Central memory CD4-positive, alpha-beta T cell (primary cell): ENCODE data around the gene EPHA1.

Experiments
- DNase-seq: peaks from one replicate; pipeline ENCODE4 v3.0.0; 2022

The EPHA1 gene

DNA sequence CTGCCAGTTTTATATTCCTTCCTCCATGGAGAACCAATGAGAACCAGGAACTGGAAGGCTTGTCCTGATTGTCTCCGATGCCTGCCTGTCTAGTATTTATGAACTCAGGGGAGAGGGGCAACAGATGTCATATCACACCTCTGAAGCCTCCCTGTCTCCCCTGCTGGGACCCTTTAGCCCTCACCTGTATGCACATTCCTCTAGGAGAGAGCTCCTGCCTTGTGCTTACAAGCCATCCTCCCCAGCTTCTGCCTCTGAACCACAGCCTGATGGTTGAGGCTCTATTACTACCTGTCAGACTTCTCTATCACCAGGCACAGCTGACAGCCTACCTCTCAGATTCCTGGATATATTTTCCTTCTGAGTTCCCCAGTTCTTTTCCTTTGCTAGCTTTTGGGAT is 40.3 kb downstream of the EPHA1 start:
- DNase-seq, result no peak

DNA sequence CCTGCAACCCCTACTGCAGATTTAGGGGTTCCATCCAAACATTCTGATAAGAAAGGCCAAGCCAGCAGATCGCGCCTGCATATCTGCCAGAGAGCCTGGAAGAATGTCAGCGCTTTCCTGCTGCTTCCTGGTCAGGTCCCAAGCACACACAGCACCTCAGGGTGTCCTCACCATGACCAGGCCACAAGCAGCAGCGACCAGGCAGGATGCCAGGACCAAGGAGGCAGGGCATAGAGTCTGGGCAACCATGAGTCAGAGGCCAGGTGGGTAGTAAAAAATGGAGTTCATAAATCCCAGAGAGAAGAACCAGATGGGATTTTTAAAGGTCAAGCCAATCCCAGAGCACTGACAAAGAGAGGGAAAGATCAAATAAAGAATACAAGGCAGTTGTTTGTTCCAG is 40.7 kb downstream of the EPHA1 start:
- no peak for DNase-seq

GRCh38 chr7:143363016-143363937 is 45.4 kb downstream of the EPHA1 start:
- no peak for DNase-seq

GRCh38 chr7:143362131-143363015 is 46.3 kb downstream of the EPHA1 start, which contains the start of gene FAM131B:
Gene FAM131B, minus strand, starts transcription at chr7:143362713. Its CDS starts 110 bp downstream, at chr7:143362603.
- no peak for DNase-seq

- DNase-seq, result no peak
These were observed 47.0 kb downstream of the EPHA1 start for GRCh38 chr7:143361552-143362130.

- DNase-seq, result no peak
These were observed 47.7 kb downstream of the EPHA1 start for GRCh38 chr7:143360788-143361551.

- no peak for DNase-seq
These were observed 48.8 kb downstream of the EPHA1 start for GRCh38 chr7:143359771-143360353.

DNA sequence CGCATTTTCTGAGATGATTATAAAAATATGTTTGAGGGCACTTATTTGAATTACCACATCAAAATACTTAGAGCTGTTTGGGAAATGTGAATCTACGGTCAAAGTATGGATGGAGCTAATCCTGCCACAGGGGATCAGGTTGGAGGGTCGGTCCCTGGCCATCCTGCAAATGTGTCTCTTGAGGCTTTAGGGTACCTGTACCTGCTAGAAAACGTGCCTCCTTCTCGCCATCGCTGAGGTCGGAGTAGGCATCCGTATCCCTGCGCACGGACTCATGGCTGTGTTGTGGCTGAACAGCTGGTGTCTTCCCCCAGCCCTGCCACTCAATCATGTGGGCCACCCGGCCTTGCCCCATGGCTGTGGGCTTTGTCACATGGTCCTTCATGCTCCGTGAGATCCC is 50.0 kb downstream of the EPHA1 start:
- DNase-seq, result no peak

DNA sequence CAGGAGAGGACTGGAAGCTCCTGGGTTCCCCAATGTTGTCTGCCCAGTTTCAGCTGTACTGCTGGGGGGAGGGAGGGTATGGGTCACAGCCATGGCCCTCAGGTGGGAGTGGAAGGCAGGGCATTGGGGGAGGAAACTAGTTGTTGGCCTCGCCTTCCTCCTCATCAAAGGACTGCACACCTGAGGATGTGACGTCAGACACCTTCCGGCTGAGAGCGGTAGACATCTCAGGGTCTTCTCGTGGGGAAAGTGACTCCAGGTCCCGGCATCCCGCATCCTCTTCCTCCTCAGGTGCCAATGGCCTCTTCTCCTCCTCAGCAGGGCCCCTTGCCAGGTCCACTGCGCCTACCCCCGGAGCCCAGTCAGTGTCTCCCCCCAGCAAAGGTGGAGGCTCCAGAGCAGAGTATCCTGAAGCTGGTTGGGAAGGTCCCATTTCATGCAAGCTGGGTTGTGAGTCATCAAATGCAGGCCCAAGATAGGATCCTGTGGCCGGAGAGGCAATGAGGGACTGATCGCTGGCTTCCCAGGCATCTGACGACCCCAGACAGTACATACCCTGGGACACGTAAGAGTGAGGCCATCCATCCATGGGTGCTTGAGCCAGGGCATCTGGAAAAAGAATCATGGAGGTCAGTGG is 52.1 kb downstream of the EPHA1 start:
- no peak for DNase-seq

- DNase-seq, result no peak
These were observed 52.9 kb downstream of the EPHA1 start for GRCh38 chr7:143355450-143356385.

- DNase-seq, result no peak
These were observed 53.7 kb downstream of the EPHA1 start for GRCh38 chr7:143354965-143355364.

DNA sequence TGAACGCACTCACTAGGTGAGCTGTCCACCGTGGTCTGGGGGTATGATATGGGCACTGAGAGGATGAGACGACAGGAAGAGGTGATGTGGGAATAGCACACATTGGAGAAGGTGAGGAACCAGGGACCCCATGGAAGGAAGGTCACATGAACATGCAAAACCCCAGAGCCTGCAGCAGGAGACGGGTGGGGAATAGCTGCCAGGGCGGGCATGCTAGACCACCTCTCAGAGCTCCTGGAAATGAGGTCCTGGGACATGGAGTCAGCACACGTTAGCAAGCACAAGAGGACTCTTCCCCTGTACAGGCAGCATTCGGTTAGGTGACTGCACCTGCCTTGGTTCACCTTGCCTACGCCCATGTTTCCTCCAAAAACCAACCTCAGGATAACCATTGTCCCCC is 54.3 kb downstream of the EPHA1 start:
- DNase-seq, result no peak

- no peak for DNase-seq
These were observed 56.1 kb downstream of the EPHA1 start for GRCh38 chr7:143352531-143353002.

- no peak for DNase-seq
These were observed 57.1 kb downstream of the EPHA1 start for GRCh38 chr7:143351574-143351973.

GRCh38 chr7:143351060-143351459 is 57.6 kb downstream of the EPHA1 start:
- no peak for DNase-seq

GRCh38 chr7:143347950-143348349 is 60.7 kb downstream of the EPHA1 start:
- DNase-seq, result no peak

- DNase-seq, result no peak
These were observed 62.6 kb downstream of the EPHA1 start for GRCh38 chr7:143346018-143346417.

- DNase-seq, result peak; percentile 48
These were observed 63.2 kb downstream of the EPHA1 start for GRCh38 chr7:143345428-143345900.

- DNase-seq, result no peak
These were observed 65.1 kb downstream of the EPHA1 start for GRCh38 chr7:143343596-143343995.

GRCh38 chr7:143341842-143342241 is 66.8 kb downstream of the EPHA1 start:
- DNase-seq, result no peak
